Central memory CD8-positive, alpha-beta T cell (primary cell): ENCODE data around the gene GPR65.

Experiments
- ATAC-seq: fragments of 150-1000 bp; cut with Tn5 transposase; replicated peaks from 2 replicates; pipeline ENCODE4 v1.10.0; 2022; ENCODE audit warnings: mild to moderate bottlenecking, moderate FRiP score, moderate number of reproducible peaks; ENCODE audit not compliant: poor library complexity, severe bottlenecking; ENCODE audit errors: extremely low read depth
- DNase-seq, 2 donors: peaks; one replicate each; pipeline ENCODE4 v3.0.0; 2021; ENCODE audit warnings: low spot score in 2 of 2
- H3K27ac Mint-ChIP-seq: one replicate; pipeline ENCODE4 v1.8.0; 2022; ENCODE audit warnings: low read depth, mild to moderate bottlenecking, moderate library complexity, mixed read lengths
- H3K27me3 Mint-ChIP-seq: one replicate; pipeline ENCODE4 v1.8.0; 2022; ENCODE audit warnings: mixed read lengths
- H3K36me3 Mint-ChIP-seq: one replicate; pipeline ENCODE4 v1.8.0; 2022; ENCODE audit warnings: mild to moderate bottlenecking, moderate library complexity, mixed read lengths; ENCODE audit not compliant: insufficient read depth
- H3K4me1 Mint-ChIP-seq: one replicate; pipeline ENCODE4 v1.8.0; 2022; ENCODE audit warnings: mixed read lengths
- H3K4me3 Mint-ChIP-seq: one replicate; pipeline ENCODE4 v1.8.0; 2022; ENCODE audit warnings: mild to moderate bottlenecking, moderate library complexity, mixed read lengths
- H3K9me3 Mint-ChIP-seq: one replicate; pipeline ENCODE4 v1.8.0; 2022; ENCODE audit warnings: mixed read lengths

The GPR65 gene

DNA sequence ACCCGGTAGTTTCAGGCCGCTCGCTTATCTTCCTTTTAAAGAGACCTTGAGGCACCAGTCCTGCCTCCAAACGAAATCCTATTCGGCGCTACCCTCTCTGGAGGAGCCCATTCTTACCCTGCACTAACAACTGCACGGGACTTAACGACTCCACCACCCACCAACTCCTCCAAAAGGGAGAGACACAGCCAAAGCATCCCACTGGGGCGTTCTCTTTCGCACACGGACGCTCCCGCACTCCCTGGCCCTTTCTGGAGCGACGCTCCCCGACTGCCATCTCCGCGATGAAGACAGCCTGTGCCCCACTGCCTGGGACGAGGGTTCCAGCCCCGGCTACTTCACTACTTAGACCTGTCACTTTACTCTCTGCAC is 12.6 kb upstream of the GPR65 start:
- Mint-ChIP-seq H3K27me3 (no peaks in the 10 kb centered on the region), H3K27ac (peak overlapping the region; percentile 95), H3K4me1 (peaks cover 61% of the 10 kb centered on the region), H3K9me3 (no peaks in the 10 kb centered on the region), H3K4me3 (peak overlapping the region; percentile 86), H3K36me3 (peaks cover 17% of the 10 kb centered on the region)
- DNase-seq, result no peak
- ATAC-seq, result no peak

DNA sequence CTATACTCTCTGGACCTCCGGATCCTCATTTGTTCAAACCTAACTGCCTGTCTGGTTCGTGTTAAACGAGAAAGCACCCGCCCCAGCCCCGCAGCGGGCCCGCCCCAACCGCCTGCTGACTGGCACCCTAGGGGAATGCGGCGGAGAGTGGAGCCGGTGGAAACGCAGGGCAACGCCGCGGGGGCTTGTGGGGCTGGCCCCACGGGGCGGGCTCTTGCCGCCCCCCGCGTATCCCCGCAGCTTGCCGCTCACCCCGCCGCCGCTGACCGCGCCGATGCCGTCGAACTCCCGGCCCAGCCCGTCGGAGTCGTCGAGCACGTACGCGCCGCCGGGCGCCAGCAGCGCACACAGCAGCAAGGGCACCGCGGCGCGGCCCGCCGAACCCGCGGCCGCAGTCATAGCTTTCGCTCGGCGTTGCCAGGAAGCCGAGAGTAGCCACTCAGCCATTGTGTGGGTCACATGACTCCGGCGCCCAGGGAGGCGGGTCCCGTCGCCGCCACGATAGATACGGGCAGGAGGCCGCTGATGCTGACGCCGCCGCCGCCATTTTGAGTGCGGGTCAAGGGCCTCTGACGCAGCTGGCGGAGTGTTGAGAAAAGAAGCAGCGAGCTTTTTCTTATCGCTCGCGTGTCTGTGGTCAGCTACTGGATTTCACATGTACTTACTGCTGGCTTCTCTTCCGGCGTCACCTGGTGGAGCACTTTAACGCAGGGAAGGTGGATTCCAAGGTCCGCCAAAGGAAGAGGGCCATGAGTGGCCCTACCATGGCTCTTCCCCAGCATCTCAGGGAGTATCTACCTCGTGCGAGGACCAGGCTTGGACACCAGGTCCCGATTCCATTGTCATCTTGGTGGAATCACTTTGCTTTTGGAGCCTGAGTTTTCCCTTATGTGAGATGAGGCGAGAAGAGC is 12.0 kb upstream of the GPR65 start, which contains the start of gene GALC:
TSS of gene GALC (minus strand) at position 465 of the 911 bp plus-strand sequence. CDS start at position 447, 18 bp downstream.
- DNase-seq, result peak; percentile 93 to 94
- H3K27me3 Mint-ChIP-seq, result no peaks in the 10 kb centered on the region

DNA sequence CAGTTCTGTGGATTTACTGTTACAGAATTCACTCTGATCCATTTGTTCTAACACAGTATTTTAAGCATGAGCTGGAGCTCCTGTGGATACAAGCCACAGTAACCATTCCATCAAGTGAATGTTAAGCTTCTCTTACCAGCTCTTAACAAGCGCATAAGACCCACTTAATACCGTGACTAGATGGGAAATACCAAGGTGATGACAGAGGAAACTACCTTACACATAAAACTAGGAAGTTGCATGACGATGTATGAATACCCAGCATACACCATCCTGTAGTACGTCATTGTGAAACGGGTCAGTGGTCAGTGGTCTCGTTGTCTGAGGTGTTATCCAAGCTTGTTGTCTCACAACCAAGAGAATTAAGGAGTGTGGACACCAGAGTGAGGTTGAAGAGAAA is 10.0 kb upstream of the GPR65 start:
- H3K27ac Mint-ChIP-seq, result peak overlapping the region; percentile 95

More for the DNA sequence above, 12.0 kb upstream of the GPR65 start, which contains the start of gene GALC:
- Mint-ChIP-seq H3K36me3 (peaks cover 16% of the 10 kb centered on the region), H3K27ac (peak within 1 kb of the TSS; percentile 95), H3K4me1 (peaks cover 61% of the 10 kb centered on the region), H3K9me3 (no peaks in the 10 kb centered on the region), H3K4me3 (peak within 1 kb of the TSS; percentile 86)
- ATAC-seq, result peak; percentile 88

DNA sequence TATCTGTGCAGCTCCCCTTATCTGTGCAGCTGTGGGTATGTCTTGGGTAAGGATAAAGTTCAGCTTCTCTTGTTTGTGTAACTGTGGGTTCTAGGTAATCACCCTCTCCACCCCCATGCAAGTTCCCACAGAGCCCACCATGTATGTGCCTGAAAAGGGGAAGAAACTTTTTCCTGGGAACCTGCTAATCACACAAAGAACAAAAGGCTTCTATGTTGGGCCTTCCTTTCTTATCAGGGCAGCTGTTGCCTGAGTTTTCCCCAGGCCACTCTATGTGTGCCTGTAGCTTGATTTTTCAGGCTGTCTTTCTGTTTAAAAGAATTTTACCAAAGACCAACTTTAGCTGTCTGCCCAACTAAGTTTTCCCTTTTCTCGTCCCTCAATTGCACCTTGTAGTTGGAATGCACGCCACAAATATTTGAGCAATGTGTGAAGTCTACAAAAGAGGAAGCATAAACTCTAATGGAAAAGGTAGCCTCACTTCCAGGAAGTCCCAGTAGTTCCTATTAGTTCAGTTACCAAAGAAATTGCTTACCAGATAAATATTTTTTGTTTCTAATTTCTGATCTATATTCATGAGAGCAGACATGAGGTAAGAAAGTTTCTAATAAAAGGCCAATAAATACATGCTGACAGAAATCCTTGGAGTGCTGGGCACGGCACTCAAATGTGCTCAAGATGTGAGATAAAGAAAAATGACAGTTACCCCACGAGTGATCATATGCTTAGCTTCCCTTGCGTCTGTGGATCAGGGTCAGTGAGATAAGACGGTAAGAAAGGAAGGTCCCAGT is 9.2 kb upstream of the GPR65 start:
- H3K4me3 Mint-ChIP-seq, result peak overlapping the region; percentile 86
- ATAC-seq, result no peak

More for the DNA sequence above, 10.0 kb upstream of the GPR65 start:
- Mint-ChIP-seq H3K9me3 (no peaks in the 10 kb centered on the region), H3K4me1 (peaks cover 62% of the 10 kb centered on the region), H3K27me3 (no peaks in the 10 kb centered on the region), H3K36me3 (peaks cover 13% of the 10 kb centered on the region), H3K4me3 (peak overlapping the region; percentile 86)
- DNase-seq (peak in 1 of 2 donors; percentile 25), ATAC-seq (peak; percentile 17)

DNA sequence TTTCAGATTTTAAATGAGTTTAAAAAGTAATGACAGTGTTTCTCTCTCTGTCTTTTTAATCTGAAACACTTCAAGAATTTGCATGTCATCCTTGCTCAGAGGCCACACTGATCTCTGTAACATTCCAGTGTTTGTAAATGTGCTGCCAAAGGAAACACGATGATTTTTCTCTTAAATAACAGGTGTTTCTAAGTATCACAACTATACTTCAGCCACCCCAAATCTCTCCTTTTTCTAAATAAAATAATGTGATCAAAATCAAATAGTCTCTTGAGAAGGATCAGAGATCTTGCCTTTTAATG is 8.7 kb upstream of the GPR65 start:
- DNase-seq (no peak), ATAC-seq (no peak)
- no peaks in the 10 kb centered on the region for H3K27me3 Mint-ChIP-seq
- peak overlapping the region; percentile 95 for H3K27ac Mint-ChIP-seq
- H3K4me1 Mint-ChIP-seq, result peaks cover 51% of the 10 kb centered on the region
- H3K9me3 Mint-ChIP-seq, result no peaks in the 10 kb centered on the region
- H3K36me3 Mint-ChIP-seq, result peaks cover 13% of the 10 kb centered on the region
- H3K4me3 Mint-ChIP-seq, result no peak overlapping the region

More for the DNA sequence above, 9.2 kb upstream of the GPR65 start:
- H3K27ac Mint-ChIP-seq, result peak overlapping the region; percentile 95
- no peaks in the 10 kb centered on the region for H3K27me3 Mint-ChIP-seq
- DNase-seq, result no peak
- H3K36me3 Mint-ChIP-seq, result peaks cover 13% of the 10 kb centered on the region
- no peaks in the 10 kb centered on the region for H3K9me3 Mint-ChIP-seq
- peaks cover 56% of the 10 kb centered on the region for H3K4me1 Mint-ChIP-seq

DNA sequence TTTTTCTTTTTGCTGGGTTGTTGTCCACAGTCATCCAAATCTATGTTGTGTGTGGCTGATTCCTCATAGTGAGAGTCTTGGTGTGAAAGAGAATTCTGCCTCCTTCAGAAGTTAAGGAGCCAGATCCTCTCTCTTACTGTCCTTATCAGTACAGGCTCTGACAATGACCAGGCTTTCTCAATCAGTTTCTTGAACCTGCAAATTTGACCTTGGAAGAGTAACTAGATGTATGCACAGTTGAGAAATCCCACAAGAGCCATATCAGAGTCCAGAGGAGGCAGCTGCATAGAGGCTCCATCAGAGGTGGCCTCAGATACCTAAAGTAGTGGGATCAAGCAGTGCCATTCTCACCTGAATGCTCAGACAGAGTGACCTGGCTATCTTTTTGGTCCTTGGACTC is 6.5 kb upstream of the GPR65 start:
- H3K36me3 Mint-ChIP-seq, result peaks cover 2% of the 10 kb centered on the region
- no peaks in the 10 kb centered on the region for H3K9me3 Mint-ChIP-seq
- no peak overlapping the region for H3K27ac Mint-ChIP-seq
- H3K4me1 Mint-ChIP-seq, result peaks cover 40% of the 10 kb centered on the region
- DNase-seq (no peak), ATAC-seq (no peak)
- no peaks in the 10 kb centered on the region for H3K27me3 Mint-ChIP-seq
- H3K4me3 Mint-ChIP-seq, result no peak overlapping the region

DNA sequence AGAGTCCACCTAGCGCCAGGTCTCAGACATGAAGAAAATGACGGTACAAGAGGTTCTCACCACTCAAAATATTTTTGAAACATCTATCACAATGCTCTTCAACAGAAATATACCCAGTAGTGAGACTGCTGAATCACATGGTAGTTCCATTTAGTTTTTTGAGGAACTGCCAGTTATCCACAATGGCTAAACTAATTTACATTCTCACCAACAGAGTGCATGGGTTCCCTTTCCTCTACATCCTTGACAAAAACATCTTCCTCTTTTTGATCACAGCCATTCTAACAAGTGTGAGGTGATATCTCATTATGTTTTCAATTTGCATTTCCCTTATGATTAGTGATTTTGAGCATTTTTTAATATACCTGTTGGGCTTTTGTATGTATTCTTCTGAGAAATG is 5.7 kb upstream of the GPR65 start:
- Mint-ChIP-seq H3K27me3 (no peaks in the 10 kb centered on the region), H3K4me1 (peaks cover 36% of the 10 kb centered on the region), H3K9me3 (no peaks in the 10 kb centered on the region), H3K4me3 (no peak overlapping the region), H3K27ac (no peak overlapping the region), H3K36me3 (peaks cover 2% of the 10 kb centered on the region)
- no peak for ATAC-seq
- DNase-seq, result no peak

DNA sequence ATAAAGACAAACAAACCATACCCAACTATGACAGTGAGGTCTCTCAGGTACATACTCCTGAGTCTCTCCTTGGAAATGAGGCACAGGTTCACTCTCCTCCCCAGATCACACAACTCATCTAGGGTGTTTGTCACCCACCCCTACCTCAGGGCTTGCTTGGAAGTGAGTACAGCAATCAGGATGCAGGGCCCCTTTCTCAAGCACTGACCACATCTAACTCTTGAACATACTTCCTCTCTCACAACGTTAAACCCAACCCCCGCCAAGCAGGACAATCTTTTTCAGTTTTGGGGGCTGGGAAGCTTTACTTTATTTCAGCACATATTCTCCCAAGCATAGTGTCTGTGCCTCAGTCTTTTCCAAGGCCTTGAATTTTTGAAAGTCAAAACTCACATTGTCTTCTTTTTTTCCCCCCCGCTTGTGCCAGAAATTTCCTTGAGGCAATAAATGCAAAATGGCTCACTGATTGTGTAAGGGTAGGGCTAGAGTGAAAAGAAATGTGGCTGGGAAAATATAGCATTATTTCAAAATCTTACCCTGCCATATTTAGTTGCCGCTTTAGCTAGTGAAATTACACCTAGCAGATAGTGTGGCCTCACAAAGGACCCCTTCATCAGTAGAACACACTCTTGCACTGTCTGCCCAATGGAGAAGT is 2.4 kb upstream of the GPR65 start:
- Mint-ChIP-seq H3K4me3 (no peak overlapping the region), H3K27me3 (no peaks in the 10 kb centered on the region), H3K36me3 (peaks cover 9% of the 10 kb centered on the region), H3K9me3 (no peaks in the 10 kb centered on the region), H3K27ac (no peak overlapping the region), H3K4me1 (peaks cover 39% of the 10 kb centered on the region)
- DNase-seq (no peak), ATAC-seq (no peak)

DNA sequence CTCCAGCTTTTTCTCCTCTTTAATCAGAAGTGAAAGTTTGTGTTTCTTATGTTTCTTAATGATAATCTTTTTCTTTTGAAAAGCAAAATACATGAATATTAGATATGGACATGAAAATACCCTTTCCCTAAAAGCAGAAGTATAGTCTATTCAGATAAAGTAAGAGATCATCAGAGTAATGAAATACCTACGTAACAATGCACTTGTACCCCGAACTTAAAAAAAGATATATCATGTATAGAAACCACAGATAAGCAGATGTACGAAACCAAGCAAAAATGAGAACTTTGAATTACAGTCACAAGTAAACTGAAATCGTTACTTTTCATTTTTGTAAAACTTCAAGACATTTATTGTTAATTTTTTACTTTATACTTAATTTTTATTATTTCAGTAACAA is 1.5 kb upstream of the GPR65 start:
- no peak for ATAC-seq
- no peak for DNase-seq
- no peaks in the 10 kb centered on the region for H3K9me3 Mint-ChIP-seq
- peaks cover 12% of the 10 kb centered on the region for H3K36me3 Mint-ChIP-seq
- no peak overlapping the region for H3K27ac Mint-ChIP-seq
- no peak overlapping the region for H3K4me3 Mint-ChIP-seq
- no peaks in the 10 kb centered on the region for H3K27me3 Mint-ChIP-seq
- H3K4me1 Mint-ChIP-seq, result peaks cover 47% of the 10 kb centered on the region

DNA sequence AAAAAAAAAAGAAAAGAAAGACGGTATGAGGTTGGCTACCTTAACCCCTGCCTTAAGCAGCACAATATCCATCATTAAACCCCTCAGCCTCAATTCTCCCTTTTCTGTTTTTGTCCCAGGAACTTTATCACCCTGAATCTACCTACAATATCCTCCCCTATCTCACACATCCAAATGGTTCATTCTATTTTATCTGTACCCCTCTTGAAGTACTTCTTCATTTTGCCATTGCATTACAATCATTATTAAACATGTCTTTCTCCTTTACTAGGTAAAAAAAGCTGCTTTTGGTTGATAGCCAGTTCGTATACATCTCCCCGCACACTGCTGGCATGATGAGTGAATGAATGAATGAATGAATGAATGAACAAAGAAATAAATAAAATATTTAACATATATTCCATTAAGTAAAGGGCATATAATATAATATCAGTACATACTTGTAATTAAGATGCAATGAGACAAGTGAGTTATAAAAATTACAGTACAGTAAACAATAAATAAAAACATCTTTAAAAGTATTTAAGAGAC is 364 bp upstream of the GPR65 start:
- Mint-ChIP-seq H3K36me3 (peaks cover 12% of the 10 kb centered on the region), H3K27me3 (no peaks in the 10 kb centered on the region), H3K9me3 (no peaks in the 10 kb centered on the region), H3K4me1 (peaks cover 50% of the 10 kb centered on the region), H3K27ac (peak overlapping the region; percentile 86), H3K4me3 (peak overlapping the region; percentile 92)
- no peak for DNase-seq
- no peak for ATAC-seq

DNA sequence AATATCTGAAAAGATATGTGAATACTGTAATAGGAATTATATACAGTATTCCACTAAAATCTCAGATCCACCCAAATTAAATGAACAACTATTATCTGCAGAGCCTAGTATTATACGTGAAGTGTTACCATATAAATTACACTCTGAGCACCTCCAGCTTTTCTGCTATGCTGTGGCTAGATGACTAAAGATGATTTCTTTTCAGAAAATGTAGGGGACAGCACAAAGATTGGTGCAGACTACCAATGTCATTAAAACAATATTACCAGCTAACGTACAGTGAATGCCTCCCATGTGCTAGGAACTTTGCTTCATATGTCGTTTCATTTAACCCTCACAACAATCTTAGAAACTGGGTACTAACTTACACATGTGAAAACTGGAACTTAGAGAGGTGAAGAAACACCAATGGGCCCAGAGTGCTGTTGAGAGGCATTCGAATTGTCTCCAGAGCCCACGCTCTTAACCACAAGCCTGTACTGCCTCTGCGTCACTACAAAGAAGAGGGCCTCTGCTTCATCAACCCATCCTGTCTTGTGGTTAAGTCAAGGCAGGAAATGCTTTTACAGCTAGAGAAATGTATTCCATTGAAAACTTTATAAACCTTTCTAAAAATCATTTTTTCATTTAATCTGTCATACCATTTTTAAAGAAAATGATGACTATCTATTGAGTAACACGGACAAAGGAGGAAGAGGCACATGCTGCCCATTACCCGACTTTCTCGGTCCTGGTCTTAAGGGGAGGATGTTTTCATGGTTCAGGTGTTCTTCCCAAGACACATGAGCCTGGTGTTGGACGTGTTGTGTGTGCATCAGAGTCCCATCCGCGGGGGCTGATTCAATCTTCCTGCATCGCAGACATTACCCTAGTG is 1.3 kb downstream of the GPR65 start:
- Mint-ChIP-seq H3K9me3 (no peaks in the 10 kb centered on the region), H3K4me1 (peaks cover 63% of the 10 kb centered on the region), H3K36me3 (peaks cover 19% of the 10 kb centered on the region), H3K27me3 (no peaks in the 10 kb centered on the region), H3K27ac (peak overlapping the region; percentile 86), H3K4me3 (peak overlapping the region; percentile 92)
- DNase-seq, result peak; percentile 33 to 66
- ATAC-seq, result peak; percentile 96
